Measurements from ENCODE around the gene HOXB1. TPM values are rescaled to one million over a fixed set of nuclear protein-coding genes. Genes with fewer than 3 reads are reported as not detected.

HOXB1 gene
- total RNA-seq, 4 donors from 2014 or later: not detected

DNA sequence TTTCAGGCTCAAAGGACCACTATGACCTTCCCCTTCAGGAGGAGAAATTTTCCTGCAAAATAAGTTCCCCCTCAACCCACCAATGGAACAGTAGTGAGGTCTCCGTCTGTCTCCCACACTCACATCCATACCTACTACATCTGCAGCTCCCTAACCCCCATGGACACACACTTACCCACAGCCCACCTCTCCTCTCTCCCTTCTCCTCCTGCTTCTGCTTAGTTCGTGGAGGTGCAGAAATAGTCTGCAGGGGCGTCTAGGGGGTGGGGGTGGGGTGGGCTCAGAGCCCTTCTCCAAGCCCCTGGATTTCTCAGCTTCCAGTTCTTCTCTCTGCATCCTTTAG, 38.4 kb upstream of the HOXB1 start:
- Histone ChIP-seq H3K27ac (no peak overlapping the region), H3K9me3 (no peaks in the 10 kb centered on the region), H3K27me3 (peaks cover 4% of the 10 kb centered on the region), H3K36me3 (no peaks in the 10 kb centered on the region), H3K4me3 (peak overlapping the region; percentile 25), H3K4me1 (peaks cover 70% of the 10 kb centered on the region)
- 61% methylated on average over 3 of the region's 3 CpGs for WGBS
- TF ChIP-seq EP300 (IDR thresholded peaks at IDR 0.05) (no peak), POLR2A (IDR thresholded peaks at IDR 0.05) (no peak), POLR2AphosphoS5 (IDR thresholded peaks at IDR 0.05) (no peak)
- TF ChIP-seq, protein P1, sequence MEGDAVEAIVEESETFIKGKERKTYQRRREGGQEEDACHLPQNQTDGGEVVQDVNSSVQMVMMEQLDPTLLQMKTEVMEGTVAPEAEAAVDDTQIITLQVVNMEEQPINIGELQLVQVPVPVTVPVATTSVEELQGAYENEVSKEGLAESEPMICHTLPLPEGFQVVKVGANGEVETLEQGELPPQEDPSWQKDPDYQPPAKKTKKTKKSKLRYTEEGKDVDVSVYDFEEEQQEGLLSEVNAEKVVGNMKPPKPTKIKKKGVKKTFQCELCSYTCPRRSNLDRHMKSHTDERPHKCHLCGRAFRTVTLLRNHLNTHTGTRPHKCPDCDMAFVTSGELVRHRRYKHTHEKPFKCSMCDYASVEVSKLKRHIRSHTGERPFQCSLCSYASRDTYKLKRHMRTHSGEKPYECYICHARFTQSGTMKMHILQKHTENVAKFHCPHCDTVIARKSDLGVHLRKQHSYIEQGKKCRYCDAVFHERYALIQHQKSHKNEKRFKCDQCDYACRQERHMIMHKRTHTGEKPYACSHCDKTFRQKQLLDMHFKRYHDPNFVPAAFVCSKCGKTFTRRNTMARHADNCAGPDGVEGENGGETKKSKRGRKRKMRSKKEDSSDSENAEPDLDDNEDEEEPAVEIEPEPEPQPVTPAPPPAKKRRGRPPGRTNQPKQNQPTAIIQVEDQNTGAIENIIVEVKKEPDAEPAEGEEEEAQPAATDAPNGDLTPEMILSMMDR (IDR thresholded peaks at IDR 0.05): no peak
- no peak for DNase-seq (ENCODE audit: low spot score in 2 of 2)

DNA sequence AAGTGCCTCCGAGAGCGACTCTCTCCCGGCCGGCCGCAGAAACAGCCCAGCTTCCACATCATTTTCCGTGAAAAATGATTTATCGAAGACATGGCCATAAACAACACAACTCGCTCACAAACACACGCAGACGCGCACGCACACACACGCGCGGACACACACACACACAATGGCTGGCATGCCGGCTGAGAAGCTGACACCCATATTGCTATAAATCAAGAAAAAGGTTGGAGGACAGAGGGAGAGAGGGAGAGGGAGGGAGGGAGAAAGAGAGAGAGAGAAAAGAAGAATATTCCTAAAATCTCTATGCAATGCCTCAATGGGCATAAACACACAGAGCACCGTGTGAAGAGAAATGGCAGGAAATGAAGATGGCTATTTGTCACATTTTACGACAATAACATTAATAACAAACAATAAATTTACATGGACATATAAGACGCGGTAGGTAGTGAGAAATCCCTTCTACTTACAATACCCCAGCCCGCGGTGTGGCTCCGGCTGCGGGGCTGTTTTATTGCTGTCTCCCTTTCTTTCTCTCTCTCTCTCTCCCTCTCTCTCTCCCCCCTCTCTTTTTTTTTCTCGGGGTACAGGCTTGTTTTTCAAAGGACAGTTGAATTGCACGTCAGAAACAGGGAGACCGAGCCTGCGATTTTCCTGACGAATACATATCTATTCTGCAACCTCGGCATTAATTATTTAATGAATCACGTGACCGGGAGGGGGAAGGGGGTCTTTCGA, 37.9 kb upstream of the HOXB1 start:
- Histone ChIP-seq H3K9me3 (no peaks in the 10 kb centered on the region), H3K27ac (no peak overlapping the region), H3K36me3 (no peaks in the 10 kb centered on the region), H3K4me3 (peak overlapping the region; percentile 25), H3K27me3 (peaks cover 6% of the 10 kb centered on the region), H3K4me1 (peaks cover 70% of the 10 kb centered on the region)
- no peak for TF ChIP-seq POLR2A (IDR thresholded peaks at IDR 0.05)
- peak in 1 of 3 donors; percentile 10 for TF ChIP-seq POLR2AphosphoS5 (IDR thresholded peaks at IDR 0.05)
- DNase-seq (ENCODE audit: low spot score in 2 of 2): no peak
- WGBS: 39% methylated on average over 33 of the region's 33 CpGs

DNA sequence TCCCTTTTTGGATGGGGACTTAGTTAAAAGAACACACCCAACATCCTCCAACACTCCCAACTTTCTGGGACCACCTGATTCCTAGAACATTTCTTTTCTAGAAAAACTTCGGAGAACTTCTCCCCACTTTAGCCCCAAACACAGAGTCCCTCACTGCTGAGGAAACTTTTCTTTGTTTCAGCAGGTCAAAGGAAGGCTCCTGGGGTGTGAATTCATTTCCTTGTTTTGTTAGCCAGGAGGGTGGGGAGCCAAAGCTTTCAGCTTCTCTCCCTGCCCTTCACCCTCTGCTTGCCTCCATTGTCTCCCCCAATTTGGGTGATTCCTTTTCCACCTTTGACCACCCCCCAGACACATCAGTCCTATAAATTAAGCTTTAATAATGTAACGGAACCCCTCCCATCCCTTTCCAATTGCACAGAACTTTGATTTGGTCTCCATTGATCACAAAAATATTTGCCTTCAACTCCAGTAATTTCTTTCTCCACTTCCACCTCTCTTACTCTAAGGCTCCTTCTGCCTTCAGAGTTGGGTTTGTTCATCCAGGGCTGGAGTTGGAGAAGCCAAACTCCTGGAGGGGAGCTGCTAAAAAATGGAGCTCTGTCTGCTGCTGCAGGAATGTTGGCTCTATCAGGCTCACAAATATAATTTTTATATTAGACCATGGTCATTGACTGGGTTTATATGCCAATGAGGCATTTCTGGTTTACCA, 37.0 kb upstream of the HOXB1 start:
- TF ChIP-seq POLR2AphosphoS5 (IDR thresholded peaks at IDR 0.05) (no peak), EP300 (IDR thresholded peaks at IDR 0.05) (no peak), POLR2A (IDR thresholded peaks at IDR 0.05) (no peak)
- TF ChIP-seq, protein P1 (IDR thresholded peaks at IDR 0.05): no peak
- H3K27me3 ChIP-seq: peaks cover 6% of the 10 kb centered on the region
- DNase-seq (ENCODE audit: low spot score in 2 of 2): no peak
- H3K4me3 ChIP-seq: peak overlapping the region; percentile 25
- H3K9me3 ChIP-seq: no peaks in the 10 kb centered on the region
- H3K27ac ChIP-seq: no peak overlapping the region
- no peaks in the 10 kb centered on the region for H3K36me3 ChIP-seq
- 78% methylated on average over 2 of the region's 2 CpGs for WGBS
- peaks cover 69% of the 10 kb centered on the region for H3K4me1 ChIP-seq

DNA sequence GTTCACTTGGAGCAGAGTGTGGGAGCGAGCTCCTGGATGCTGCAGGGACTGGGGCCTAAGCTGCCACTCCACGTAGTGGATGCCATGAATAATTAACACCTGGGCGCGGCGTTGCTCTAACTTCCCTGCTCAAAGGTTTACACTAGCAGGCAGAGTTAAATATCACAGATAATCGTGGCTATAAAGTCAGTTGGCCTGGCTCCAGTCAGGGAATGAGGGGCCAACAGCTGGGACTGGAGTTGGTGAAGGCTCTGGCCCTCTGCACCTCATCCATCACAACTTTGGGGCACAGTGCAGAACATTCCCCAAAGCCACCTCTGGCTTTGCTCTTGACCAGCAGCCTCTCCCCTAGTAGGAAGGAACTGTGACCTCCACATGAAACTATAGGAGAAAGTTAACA, 36.4 kb upstream of the HOXB1 start:
- no peak for DNase-seq (ENCODE audit: low spot score in 2 of 2)
- no peak overlapping the region for H3K27ac ChIP-seq
- peaks cover 6% of the 10 kb centered on the region for H3K27me3 ChIP-seq
- whole genome bisulfite sequencing: 79% methylated on average over 5 of the region's 6 CpGs
- TF ChIP-seq POLR2A (IDR thresholded peaks at IDR 0.05): no peak
- TF ChIP-seq, protein P1 (IDR thresholded peaks at IDR 0.05): no peak
- no peak for TF ChIP-seq POLR2AphosphoS5 (IDR thresholded peaks at IDR 0.05)
- no peak for TF ChIP-seq EP300 (IDR thresholded peaks at IDR 0.05)
- H3K4me3 ChIP-seq: no peak overlapping the region
- peaks cover 69% of the 10 kb centered on the region for H3K4me1 ChIP-seq
- H3K36me3 ChIP-seq: no peaks in the 10 kb centered on the region
- H3K9me3 ChIP-seq: no peaks in the 10 kb centered on the region

DNA sequence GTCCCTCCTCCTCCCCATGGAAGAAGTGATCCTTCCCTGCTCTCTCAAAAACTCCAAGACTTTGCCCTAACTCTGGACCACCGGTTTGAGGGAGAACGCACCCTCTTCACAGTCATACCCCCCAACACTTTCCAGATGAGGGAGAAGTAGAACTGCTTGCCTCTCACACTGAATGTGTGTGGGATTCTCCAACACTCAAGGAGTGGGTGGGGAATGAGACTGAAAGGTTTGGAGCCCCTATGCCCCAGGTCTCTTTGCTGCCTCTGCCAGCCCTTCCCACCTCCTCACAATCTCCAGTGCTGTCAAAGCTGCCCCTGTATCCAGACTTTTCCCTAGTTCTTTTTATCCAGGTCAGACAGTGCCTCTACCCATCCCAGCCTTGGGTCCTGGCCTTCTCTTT, 35.9 kb upstream of the HOXB1 start:
- peaks cover 6% of the 10 kb centered on the region for H3K27me3 ChIP-seq
- WGBS: 50% methylated on average over 2 of the region's 2 CpGs
- H3K27ac ChIP-seq: no peak overlapping the region

More for the DNA sequence above, 35.9 kb upstream of the HOXB1 start:
- no peak for DNase-seq (ENCODE audit: low spot score in 2 of 2)
- no peaks in the 10 kb centered on the region for H3K36me3 ChIP-seq
- H3K9me3 ChIP-seq: no peaks in the 10 kb centered on the region
- H3K4me3 ChIP-seq: no peak overlapping the region
- H3K4me1 ChIP-seq: peaks cover 70% of the 10 kb centered on the region
- TF ChIP-seq EP300 (IDR thresholded peaks at IDR 0.05) (no peak), POLR2AphosphoS5 (IDR thresholded peaks at IDR 0.05) (no peak), POLR2A (IDR thresholded peaks at IDR 0.05) (no peak)
- TF ChIP-seq, protein P1 (IDR thresholded peaks at IDR 0.05): no peak

Measured in suprapubic skin (tissue), 4 donors.